Activated CD8-positive, alpha-beta memory T cell treated with anti-CD3 and anti-CD28 coated beads for 24 hours (primary cell): ENCODE measurements around the gene MCM3.

Source experiments
- DNase-seq: peaks from one replicate; pipeline ENCODE4 v3.0.0-alpha.2; 2020

MCM3 gene

DNA sequence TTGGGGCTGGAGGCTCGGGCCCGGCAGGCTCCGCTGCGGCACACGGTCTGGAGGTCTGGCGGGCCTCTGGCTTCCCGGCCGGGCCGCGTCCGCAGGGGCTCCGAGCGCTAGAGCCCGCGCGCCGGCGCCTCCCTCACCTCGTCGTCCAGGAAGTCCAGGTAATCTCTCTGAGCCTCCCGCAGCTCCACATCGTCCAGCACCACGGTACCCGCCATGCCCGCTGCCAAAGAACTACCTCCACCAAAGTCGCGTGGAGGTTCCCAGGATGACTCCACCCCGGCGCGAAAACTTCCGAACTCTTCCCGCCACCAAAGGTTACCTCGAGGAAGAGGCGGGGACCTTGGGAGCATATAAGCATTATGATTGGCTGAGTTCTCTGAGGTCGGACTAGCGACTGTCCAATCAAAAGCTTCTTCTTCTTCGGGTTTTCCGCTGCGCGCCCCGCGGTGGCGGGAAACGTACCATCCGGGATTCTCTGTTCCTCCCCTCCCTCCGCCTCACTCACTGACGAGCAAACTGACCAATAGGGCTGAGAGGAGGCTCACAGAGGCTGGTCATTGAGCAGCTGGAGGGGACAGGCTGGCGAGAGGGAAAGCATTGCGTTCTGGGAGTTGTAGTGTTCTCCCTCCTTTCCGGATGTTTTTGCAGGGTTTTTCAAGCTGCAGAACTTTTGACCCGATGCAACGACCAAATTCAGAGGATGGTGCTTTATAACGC, at the start of gene MCM3:
TSS of gene MCM3 (minus strand) at position 283 of the 717 bp plus-strand sequence. CDS start at position 215, 68 bp downstream.
- peak; percentile 94 for DNase-seq

DNA sequence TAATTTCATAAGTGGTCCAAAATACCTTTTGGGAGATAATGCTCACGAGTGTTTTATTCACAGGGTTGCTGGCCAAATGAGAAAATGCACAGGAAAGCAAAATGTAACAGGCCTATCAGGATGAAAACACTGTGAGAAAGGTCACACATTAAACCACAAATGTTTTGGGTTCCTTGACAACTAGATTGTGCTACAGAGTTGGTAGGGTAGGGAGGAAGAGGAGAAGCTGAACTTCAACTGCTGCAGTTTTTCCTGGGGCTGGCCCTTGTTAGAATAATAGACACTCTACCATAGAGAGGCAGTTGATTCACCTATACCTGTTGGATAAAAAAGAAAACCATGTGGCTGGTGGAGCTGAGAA, 49.3 kb upstream of the MCM3 start:
- DNase-seq = no peak

DNA sequence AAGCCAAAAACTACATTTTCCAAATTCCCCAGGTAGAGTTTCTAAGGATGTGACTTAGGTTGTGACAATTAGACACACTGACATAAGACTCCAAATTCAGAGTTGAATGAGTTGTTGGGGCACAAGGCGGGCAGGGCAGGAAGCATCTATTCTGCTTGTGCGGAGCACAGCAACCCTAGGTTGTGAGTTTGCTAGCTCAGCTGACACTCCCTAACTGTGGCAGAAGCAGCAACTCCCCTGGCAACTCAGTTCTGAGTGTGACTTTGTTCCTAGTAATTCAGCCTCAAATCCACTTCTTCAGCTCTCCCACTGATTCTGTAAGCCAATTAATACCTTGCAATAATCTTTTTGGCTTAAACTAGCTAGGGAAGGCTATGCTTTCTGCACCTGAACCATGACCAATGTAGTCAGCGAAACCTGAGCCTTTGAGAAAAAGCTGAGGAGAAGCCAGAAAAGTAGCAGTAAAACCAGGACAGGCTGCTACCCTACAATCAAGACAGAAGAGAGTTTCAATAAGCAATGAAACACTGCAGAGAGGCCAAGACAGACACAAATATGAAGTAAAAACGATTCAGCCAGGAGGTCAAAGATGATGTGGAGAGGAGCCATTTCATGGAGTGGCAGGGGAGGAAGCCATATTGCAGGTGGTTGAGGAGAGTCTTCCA, 47.4 kb upstream of the MCM3 start:
- DNase-seq = no peak

DNA sequence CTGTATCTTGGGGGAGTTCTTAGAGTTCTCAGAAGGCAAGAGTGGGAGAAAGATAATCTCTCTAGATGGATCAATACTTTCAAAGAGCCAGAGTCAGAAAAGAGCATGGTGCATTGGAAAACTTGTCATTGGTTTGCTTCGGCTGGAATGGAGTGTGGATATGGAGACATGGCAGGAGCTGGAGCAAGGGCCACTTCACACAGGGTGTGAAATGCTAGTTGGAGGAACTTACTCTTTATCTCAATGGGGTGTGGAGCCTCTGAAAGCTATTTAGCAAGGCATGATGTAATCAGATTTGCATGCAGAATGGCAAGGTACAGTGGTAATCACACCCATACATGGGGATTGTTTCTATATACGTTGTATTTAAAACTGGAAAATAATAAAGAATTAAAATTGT, 45.9 kb upstream of the MCM3 start:
- no peak for DNase-seq

DNA sequence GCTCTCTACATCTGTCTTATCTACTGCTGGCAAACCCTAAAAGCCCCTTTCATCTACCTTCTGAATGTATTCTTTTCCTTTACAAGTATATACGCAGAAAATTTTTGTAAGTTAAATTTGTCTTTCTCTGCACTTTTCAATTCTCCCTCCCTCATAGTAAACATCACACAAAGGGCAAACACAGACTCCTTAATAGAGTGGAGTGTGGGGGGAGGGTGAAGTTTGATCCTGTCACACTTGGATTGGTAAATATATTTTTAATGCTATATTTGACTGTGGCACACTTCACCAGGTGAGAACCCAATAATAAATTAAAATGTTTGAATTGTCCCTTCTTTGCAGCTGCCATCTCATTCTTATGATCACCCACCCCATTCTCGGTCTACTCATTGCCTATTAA, 44.2 kb upstream of the MCM3 start:
- no peak for DNase-seq

DNA sequence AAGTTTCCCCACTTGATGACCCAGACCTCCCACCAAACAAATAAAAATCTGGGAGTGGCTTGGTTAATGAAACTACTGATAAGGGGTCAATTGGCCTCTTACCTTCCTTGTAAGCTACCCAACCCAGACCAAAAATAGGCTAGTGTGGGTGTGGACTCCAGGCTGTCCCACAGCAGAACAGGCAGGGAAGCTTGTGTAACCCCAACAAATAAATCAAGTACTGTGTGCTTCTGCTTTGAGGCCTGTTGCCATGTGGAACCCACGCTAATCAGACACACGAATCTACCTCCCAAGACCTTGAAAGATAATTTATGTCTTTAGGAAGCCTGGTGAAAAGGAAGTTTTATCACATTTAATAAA, 43.7 kb upstream of the MCM3 start:
- no peak for DNase-seq

DNA sequence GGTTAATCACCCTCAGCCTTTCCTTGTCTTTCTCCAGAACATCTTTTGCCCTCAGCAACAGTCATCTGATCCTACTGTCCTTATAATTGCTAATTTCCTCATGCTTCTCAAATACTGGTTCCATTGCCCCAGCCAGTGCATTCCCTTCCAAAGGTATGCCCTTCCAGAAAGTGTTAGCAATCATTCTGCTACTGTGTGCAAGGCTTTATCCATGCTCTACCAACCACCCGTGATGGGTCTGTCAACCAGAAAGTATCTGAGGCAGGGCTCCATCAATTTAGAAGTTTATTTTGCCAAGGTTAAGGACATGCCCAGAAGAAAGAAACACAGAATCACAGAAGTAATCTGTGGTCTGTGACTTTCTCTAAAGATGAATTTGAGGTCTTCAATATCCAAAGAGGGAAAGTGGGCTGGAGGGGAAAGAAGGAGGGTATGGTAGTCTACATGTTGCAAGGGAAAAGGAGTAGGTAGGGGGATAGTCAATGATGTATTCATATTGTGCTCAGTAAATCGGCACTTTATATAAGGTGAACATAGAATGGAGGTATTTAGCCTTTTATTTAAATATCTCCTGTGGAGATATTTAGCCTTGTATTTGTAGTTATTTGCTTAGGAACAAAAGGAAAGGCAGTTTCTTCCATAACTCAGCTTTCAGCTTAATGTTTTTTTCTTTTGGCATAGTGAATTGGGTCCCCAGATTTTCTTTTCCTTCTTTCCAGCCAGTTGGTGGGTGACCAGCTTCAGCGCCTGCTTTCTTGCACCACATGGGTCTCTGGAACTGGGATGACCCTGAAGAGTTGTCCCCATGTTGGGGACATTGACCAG, 42.2 kb upstream of the MCM3 start:
- no peak for DNase-seq

DNA sequence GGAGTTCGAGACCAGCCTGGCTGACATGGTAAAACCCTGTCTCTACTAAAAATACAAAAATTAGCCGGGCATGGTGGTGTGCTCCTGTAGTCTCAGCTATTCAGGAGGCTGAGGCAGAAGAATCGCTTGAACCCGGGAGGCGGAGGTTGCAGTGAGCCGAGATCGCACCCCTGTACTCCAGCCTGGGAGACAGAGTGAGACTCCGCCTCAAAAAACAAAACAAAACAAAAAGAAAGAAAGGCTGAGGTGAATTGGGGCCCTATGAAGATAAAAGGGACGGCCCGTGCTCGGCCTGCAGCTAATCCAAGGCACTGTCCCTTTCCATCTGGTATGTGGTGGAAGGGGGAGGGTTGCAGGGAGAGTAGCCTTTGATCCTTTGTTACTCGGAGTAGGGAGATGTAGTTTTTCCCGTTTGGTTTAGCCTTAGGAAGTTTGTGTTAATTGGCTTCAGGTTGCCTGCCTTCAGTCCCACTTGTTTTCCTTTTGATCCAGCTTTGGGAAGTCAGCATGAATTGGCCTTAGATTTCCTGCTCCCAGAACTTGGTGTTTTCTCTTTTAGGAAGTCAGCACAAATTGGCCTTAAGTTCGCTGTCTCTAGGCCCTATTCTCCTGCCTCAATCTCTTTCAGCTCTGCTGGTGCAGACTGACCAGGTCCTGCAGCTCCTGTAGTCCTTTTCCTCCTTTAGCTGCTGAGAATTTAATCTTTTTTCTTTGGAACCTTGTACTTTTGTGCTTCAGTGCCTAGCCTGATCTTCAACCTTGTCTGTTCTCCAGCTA, 41.3 kb upstream of the MCM3 start:
- no peak for DNase-seq

DNA sequence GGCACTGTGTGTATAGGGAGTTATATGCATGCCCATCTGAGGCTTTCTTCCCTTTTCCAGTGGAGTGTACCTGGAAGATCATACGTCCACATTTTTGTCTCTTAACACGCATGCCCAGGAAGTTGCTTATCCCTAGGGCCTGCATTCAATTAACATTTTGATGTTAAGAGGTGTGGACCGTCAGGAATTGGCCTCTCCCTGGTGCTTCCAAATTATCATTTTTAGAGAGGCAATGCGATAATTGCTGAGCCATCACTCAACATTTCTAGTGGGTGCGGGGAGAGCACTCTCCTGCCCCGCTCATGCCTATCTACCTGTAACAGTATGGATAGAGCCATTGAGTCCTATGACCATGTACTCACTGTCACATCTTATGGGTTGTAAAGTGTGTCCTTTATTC, 39.6 kb upstream of the MCM3 start:
- DNase-seq = no peak

DNA sequence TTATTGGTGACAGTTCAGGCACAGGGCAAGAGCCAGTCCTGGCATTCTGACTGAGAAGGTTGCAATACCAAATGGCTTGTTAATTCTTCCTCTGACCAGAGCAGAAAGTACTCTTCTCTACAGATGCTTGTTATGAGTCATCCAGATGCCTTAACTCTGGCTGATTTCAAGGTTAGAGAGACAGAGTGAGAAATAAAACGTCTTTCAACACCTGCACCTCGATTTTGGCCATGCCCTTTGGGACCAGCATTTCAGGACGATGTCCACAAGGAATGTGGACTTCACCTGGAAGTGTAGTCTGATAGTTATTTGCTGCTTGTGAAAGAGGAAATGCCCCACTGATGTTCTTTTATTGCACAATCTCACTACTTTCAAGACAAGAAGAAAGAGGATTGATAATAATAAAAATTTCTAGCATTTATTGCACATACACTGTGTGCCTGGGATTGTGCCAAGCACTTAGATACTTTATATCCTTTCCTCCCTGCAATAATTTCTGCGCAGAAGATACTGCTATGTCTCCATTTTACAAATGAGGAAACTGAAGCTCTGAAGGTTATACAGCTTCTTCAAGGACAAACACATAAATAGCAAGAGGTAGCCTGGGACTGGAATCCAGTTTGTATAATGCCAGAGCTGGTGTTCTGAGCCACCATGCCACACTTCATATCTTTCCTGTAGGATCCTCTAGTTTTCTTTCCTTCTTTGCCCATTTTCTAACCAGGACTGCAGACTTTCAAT, 33.5 kb upstream of the MCM3 start:
- no peak for DNase-seq

DNA sequence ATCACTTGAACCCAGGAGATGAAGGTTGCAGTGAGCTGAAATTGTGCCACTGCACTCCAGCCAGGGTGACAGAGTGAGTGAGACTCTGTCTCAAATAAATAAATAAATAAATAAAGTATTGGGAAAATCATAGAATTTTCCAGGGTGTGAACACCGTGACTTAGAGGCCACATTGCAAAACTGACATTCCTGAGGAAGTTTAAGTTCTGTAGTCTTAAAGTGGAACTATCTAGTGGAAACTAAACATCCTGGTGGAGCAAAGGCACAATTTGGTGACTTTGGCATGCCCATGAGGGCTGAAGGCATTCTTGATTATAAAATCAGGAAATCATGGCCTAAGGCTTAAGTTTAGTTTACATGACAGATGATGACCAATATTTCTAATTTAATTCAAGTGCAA, 32.7 kb upstream of the MCM3 start:
- no peak for DNase-seq

DNA sequence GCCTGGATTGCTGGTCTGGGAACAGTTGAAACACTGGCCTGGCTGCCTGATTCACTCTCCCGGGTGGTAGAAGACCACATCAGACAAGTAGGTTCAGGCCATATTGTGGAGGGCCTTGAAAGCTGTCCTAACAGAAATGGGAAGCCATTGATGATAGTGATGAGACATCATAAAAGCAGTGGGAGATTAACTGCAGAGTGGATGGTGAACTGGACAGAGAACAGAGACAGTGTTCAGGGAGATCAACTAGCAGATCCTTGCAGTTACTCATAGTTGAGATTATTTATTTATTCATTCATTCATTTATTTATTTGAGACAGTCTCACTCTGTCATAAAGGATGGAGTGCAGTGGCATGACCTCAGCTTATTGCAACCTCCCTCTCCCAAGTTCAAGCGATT, 30.2 kb upstream of the MCM3 start:
- DNase-seq = no peak

DNA sequence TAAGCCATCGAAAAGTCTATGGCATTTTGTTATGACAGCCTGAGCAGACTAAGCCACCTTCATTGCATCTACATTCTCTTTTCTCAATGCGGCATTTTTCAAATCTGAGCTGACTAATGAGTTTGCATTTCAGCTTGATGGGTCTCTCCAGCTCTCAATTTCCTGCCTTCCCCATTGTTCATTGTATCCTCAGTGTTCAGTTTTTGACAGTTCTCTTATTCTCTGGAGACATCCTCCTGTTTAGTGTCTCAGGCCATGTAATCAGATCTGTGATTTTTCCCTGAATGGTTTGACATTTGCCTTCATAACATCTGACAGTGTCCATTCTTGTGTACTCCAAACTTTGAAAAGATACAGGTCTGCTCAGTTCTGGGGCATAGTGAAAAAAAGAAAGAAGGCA, 27.9 kb upstream of the MCM3 start:
- no peak for DNase-seq

DNA sequence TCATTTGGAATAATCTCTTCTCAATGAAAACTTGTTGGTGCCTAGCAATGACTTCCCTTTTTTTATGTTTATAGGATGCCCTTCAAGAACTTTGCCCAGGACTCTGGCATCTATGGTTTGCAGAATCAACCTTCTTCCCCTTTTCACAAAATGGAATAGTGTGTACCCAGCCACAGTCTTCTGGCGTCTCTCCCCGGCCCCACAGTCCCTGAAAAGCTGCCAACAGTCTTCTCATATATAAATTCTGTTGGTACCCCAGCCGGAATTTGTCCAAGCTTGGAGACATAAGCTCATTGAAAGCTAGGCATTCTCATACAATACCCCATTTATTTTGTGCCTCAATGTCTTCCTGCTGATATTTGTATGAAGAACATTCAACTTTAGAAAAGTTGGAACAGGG, 26.4 kb upstream of the MCM3 start:
- no peak for DNase-seq

DNA sequence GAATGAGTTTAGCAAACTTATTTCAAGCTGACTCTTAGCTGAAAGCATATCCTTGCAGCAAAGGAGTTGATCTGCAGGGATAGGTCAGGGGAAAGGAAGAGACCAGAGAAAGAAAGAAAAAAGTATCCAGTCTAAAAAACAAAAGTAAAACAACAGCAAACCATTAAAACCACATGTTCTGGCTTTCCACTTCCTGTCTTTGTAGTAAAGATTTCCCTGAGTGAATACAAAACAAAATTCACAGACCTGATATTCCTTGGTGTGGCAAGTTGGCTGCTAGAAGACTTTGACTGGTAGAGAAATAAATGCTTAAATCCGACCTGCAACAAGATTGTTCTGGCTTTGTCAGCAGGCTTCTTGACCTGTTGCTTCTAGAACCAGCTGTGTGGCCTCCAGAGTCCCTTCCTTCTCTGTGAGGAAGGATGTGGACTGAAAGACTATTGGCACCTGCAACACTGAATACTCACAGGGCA, 23.4 kb upstream of the MCM3 start:
- no peak for DNase-seq

DNA sequence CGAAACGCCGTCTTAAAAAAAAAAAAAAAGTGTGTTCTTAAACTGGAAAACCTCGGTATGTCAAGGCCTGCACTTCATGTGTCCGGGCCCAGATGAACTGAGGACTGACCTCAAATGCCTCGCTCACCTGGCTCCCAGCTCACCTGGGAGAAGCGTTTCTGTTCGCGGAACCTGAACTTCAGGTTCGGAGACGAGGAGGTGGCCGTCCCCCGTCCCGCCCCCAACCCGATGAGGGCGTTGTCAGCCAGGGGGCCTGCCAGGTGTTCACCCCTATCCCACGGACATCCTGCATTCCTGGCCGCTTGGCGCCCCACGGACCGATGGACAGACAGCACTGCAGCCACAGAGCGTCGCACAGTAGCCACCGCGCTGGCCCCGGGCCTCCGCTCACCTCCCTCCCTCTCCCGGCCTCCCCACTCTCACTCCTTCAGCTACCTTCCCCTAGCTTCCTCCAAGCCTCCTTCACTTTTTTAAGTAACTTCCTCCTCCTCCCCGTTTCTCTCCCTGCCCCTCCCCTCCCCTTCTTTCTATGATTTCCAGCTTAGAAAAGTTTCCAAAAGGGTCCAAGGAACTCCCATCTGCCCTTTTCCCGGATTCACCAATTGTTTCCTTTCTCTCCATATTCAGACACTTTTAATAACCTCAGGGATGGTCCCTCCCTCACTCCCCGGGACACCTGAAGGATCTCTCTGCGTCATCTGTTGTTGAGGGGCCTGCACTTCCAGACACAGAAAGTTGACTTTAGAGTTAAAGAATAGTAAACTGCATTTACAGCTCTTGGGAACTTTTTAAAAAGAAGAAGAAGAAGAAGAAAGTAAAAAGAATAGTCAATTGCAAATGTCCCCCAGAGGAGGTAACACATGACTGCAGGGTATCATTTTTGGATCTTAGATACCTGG, 22.7 kb upstream of the MCM3 start:
- no peak for DNase-seq

DNA sequence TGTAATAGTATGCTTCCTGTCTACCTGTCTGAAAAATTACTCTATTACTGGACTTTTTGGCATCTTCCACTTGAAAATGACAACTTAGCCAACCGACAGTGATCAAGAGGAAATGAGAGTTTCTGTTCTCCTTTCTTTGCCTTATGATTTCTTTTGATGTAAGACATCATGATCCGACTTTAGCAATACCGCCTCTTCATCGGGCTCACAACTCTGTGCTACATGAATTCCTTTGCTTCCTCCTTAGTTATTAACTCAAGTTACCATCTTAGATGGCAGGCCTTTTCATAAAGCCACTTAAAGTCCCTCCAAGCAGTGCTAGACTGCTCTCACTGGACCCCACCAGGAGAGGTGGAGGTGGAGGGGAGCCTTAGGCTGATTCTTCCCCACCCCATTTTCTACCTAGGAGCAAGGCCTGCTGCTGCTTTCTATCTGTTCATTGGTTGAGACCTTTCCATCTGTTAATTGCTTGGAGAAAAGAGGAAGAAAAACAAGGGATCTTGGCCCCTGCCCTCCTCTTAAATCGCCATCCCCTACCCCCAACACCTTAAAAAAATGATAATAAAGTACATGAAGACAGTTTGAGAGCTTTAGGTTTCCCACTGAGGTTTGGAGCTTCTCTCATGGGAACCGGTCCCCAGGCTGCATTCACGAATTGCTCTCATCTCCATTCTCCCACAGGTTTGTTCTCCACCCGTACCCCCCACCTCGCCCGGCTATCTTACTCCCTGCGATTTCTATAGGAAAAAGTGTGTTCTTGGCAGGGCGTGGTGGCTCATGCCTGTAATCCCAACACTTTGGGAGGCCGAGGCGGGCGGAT, 21.6 kb upstream of the MCM3 start:
- no peak for DNase-seq

DNA sequence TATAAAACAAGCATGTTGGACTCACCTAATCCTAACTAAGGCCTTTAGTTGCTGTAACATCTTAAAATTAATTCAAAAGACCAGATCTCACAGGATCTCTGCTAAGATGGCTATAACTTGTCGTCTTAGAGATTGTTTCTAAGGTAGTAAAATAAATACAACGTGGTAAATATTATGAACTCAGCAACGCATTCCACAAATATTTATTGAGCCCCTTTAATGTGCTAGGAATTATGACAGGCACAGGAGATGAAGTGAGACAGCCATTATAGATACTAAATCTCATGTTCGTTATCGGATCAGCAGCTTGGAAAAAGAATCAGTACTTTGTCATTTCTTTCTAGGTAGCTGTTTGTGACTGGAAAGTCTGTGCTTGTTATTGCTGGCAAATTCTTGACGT, 20.9 kb upstream of the MCM3 start:
- DNase-seq = no peak

DNA sequence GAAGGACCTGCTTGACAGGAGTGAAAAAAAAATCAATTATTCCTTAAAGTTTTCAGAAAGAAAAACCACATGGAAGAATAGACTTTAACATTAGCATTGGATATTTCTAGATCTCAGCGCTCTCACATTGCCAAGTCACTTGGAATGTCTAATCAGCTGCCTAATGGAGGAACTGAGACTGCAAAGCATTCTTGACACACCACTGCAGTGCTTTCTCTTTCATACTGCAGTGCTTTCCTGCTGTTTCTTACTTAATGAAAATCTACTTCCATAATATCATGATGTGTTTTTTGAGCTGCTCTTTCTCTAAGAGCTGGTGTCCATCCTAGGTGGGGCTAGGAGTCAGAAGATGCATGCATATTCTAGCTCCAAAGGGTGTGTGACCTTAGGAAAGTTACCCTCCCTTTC, 20.4 kb upstream of the MCM3 start:
- no peak for DNase-seq

DNA sequence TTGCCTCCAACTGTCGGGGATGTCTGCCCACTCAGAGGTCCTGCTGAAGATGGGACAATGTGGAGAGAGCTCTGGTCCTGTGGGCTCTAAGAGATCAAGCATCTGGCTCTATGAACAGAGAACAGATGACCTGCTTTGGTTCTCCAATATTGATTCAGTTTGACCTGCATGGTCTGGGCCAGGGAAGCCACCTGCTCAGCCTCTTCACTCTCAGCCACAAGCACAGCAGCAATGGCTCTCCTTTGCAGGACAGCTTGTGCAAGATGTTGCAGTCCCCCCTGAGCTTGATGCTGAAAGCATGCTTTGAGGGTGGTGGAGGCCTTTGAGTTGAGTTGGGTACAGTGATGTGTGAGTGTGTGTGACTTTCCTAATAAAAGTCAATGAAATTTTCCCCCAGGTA, 18.6 kb upstream of the MCM3 start:
- DNase-seq = no peak

DNA sequence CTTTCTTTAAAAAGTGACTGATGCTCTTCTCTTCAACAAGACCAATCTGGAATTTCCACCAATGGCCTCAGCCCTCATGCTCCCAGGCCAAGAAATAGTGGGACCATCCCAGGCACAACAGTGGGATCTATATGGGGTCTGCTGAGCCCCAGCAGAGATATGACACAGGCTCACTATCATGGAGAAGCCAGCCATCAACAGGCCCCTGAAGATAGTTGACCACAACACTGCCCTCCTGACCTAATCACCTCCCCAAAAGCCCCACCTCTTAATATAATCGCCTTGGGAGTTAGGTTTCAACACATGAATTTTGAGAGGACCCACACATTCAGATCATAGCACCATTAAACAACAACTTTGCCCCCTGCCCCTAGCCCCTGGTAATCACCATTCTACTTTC, 16.8 kb upstream of the MCM3 start:
- no peak for DNase-seq
